HepG2 (cell line): ENCODE data around the gene ERMP1. TPM values are rescaled to one million over a fixed set of nuclear protein-coding genes. Genes with fewer than 3 reads are reported as not detected.

ENCODE experiments used
- ASH2L ChIP-seq: fragments of 300-600, 200-600 bp; sonication (generic); IDR thresholded peaks from 2 replicates; pipeline ENCODE4 v1.7.0; 2017; ENCODE audit warnings: low read depth, mild to moderate bottlenecking, moderate library complexity, mixed read lengths, low read length; ENCODE audit not compliant: insufficient read length
- CENPT ChIP-seq: sonication (generic); formaldehyde crosslinking; IDR thresholded peaks from 2 replicates; pipeline ENCODE4 v1.8.0; 2022; ENCODE audit warnings: low read depth, mild to moderate bottlenecking, moderate library complexity, missing genetic modification reagents
- CREB1 ChIP-seq, 2 experiments: fragments of 450-650 bp in 1 of 2; IDR thresholded peaks; 2 replicates each; pipeline ENCODE4 v1.6.1; 2016 to 2017; ENCODE audit warnings: control low read depth in 1 of 2, mild to moderate bottlenecking in 1 of 2, missing compliant biosample characterization in 1 of 2, missing genetic modification characterization in 1 of 2
- ELF3 ChIP-seq: IDR thresholded peaks from 2 replicates; pipeline ENCODE4 v1.6.1; 2016; ENCODE audit warnings: missing genetic modification reagents, missing compliant biosample characterization
- FOXO1 ChIP-seq: sonication (generic); formaldehyde crosslinking; IDR thresholded peaks from 2 replicates; pipeline ENCODE4 v1.4.0; 2020; ENCODE audit warnings: missing genetic modification reagents
- ISL2 ChIP-seq: sonication (generic); formaldehyde crosslinking; IDR thresholded peaks from 2 replicates; pipeline ENCODE4 v1.5.0; 2020; ENCODE audit warnings: missing genetic modification reagents
- MIXL1 ChIP-seq: IDR thresholded peaks from 2 replicates; pipeline ENCODE4 v1.6.1; 2016
- PLRG1 ChIP-seq: fragments of 450-650 bp; conservative IDR thresholded peaks from 2 replicates; pipeline ENCODE4 v1.6.1; 2016
- TAF15 ChIP-seq: fragments of 200-400 bp; formaldehyde crosslinking; IDR thresholded peaks from one replicate; pipeline ENCODE4 v1.6.1; 2018; ENCODE audit warnings: mild to moderate bottlenecking, low read depth, low read length; ENCODE audit not compliant: poor library complexity, severe bottlenecking
- ZFP91 ChIP-seq: sonication (generic); formaldehyde crosslinking; IDR thresholded peaks from 2 replicates; pipeline ENCODE4 v1.9.0; 2022; ENCODE audit warnings: missing genetic modification reagents, mild to moderate bottlenecking, borderline replicate concordance
- ZGPAT ChIP-seq: IDR thresholded peaks from 2 replicates; pipeline ENCODE4 v1.6.1; 2016; ENCODE audit warnings: mild to moderate bottlenecking
- ZKSCAN8 ChIP-seq: IDR thresholded peaks from 2 replicates; pipeline ENCODE4 v1.6.1; 2016; ENCODE audit warnings: borderline replicate concordance, missing genetic modification reagents, missing compliant biosample characterization
- ZNF142 ChIP-seq: sonication (generic); formaldehyde crosslinking; IDR thresholded peaks from 2 replicates; pipeline ENCODE4 v1.4.0; 2020; ENCODE audit warnings: missing genetic modification reagents
- ZNF253 ChIP-seq: sonication (generic); formaldehyde crosslinking; IDR thresholded peaks from 2 replicates; pipeline ENCODE4 v1.8.0; 2022; ENCODE audit warnings: mild to moderate bottlenecking, missing genetic modification reagents, borderline replicate concordance
- ZNF414 ChIP-seq: sonication (generic); formaldehyde crosslinking; IDR thresholded peaks from 2 replicates; pipeline ENCODE4 v1.5.0; 2020; ENCODE audit warnings: missing genetic modification reagents
- ZNF564 ChIP-seq: sonication (generic); formaldehyde crosslinking; IDR thresholded peaks from 2 replicates; pipeline ENCODE4 v1.8.1; 2023; ENCODE audit warnings: mild to moderate bottlenecking, missing genetic modification reagents
- ZNF678 ChIP-seq: sonication (generic); formaldehyde crosslinking; IDR thresholded peaks from 2 replicates; pipeline ENCODE4 v1.4.0; 2020; ENCODE audit warnings: mild to moderate bottlenecking, missing genetic modification reagents
- ZNF737 ChIP-seq: sonication (generic); formaldehyde crosslinking; IDR thresholded peaks from 2 replicates; pipeline ENCODE4 v1.5.0; 2020; ENCODE audit warnings: missing genetic modification reagents, mild to moderate bottlenecking, borderline replicate concordance
- ZNF781 ChIP-seq: sonication (generic); formaldehyde crosslinking; IDR thresholded peaks from 2 replicates; pipeline ENCODE4 v1.5.1; 2020; ENCODE audit warnings: borderline replicate concordance, mild to moderate bottlenecking, missing genetic modification reagents; ENCODE audit errors: not compliant biosample characterization
- ZNF878 ChIP-seq: sonication (generic); formaldehyde crosslinking; IDR thresholded peaks from 2 replicates; pipeline ENCODE4 v1.8.1; 2023; ENCODE audit warnings: mild to moderate bottlenecking, missing genetic modification reagents, moderate library complexity
- polyA plus RNA-seq, 8 experiments: library from polyadenylated mRNA; depleted of rRNA in 3 of 8; stranded (reverse) in 7 of 8; unstranded in 1 of 8; fragments of >200 nt; fragmentation: Illumina TruSeq in 4 of 8; extraction: Trizol in 4 of 8; gene quantifications; 2 replicates each; pipeline versions ENCODE4 v1.2.1 to v1.2.3, GENCODE V29; 2011 to 2016; ENCODE audit warnings: low read depth in 4 of 8, missing spikeins in 1 of 8, mixed read lengths in 1 of 8; ENCODE audit not compliant: insufficient read depth in 1 of 8
- total RNA-seq, 5 experiments: library from RNA; depleted of rRNA; stranded (reverse); fragments of >200 nt; fragmentation: Illumina TruSeq; extraction: Trizol; gene quantifications; 2 replicates each; pipeline ENCODE4 v1.2.3, GENCODE V29; 2016; ENCODE audit warnings: low read depth in 1 of 5

ERMP1 gene
- total and polyA plus RNA-seq, 2 of the 13 experiments (the other 11 are each of a cell fraction or from before 2014, with no cell fraction given): 40.9 to 65.4 TPM

- TF ChIP-seq CREB1 (IDR thresholded peaks at IDR 0.05): no peak
- peak; percentile 50; the same call in 1 of the 2 replicates for TF ChIP-seq CREB1 (CRISPR knock-in tag; IDR thresholded peaks at IDR 0.05)
- peak; percentile 66 for TF ChIP-seq ASH2L
- peak; percentile 69 for TF ChIP-seq ZGPAT (CRISPR knock-in tag)
- no peak for TF ChIP-seq ZNF414
- peak; percentile 25; the same call in 1 of the 2 replicates for TF ChIP-seq FOXO1 (CRISPR knock-in tag)
- TF ChIP-seq ZNF781: no peak
- TF ChIP-seq ISL2: no peak
- TF ChIP-seq ZNF253 (CRISPR knock-in tag): no peak
- TF ChIP-seq ZNF678 (CRISPR knock-in tag): no peak
- TF ChIP-seq ZNF737: no peak
- no peak for TF ChIP-seq PLRG1
- peak; percentile 54; the same call in 1 of the 2 replicates for TF ChIP-seq ZNF564 (CRISPR knock-in tag)
- peak; percentile 100 for TF ChIP-seq ELF3 (CRISPR knock-in tag)
- no peak for TF ChIP-seq CENPT
- TF ChIP-seq MIXL1: peak; percentile 44; the same call in 1 of the 2 replicates
- TF ChIP-seq ZNF142 (CRISPR knock-in tag): no peak
- no peak for TF ChIP-seq TAF15
- TF ChIP-seq ZKSCAN8 (CRISPR knock-in tag): peak; percentile 42; the same call in 1 of the 2 replicates
- TF ChIP-seq ZFP91 (CRISPR knock-in tag): no peak
- 0 out of 2 replicates have a peak, but pooled peaks have one; percentile 77 for TF ChIP-seq ZNF878 (CRISPR knock-in tag)
Measured at GRCh38 chr9:5838884-5839571, 6.1 kb upstream of the ERMP1 start (continued).
